Thoracic aorta (tissue), 2 donors: ENCODE data around the gene XPR1. TPM values are rescaled to one million over a fixed set of nuclear protein-coding genes. Genes with fewer than 3 reads are reported as not detected.
A peak's percentile ranks its signal among the peaks of the same experiment; 100 is the strongest.

Experiments used
- ATAC-seq: fragments of 150-250 bp; one replicate; pipeline ENCODE4 v1.8.0; 2017; ENCODE audit warnings: low read depth; ENCODE audit not compliant: insufficient number of reproducible peaks, low FRiP score
- DNase-seq: peaks from one replicate; pipeline ENCODE4 v3.0.0-alpha.2; 2020; ENCODE audit warnings: low spot score
- H3K27ac ChIP-seq, 2 donors: fragments of 200-600 bp; sonication (generic); 1 replicate in 1 of 2; 2 replicates in 1 of 2; pipeline ENCODE4 v1.5.1; 2016; ENCODE audit warnings: mild to moderate bottlenecking in 2 of 2, moderate library complexity in 2 of 2
- H3K27me3 ChIP-seq: fragments of 200-600 bp; sonication (generic); replicated peaks from 2 replicates; pipeline ENCODE4 v1.6.0; 2016; ENCODE audit warnings: mild to moderate bottlenecking; ENCODE audit not compliant: insufficient read depth
- H3K36me3 ChIP-seq: fragments of 200-600 bp; sonication (generic); one replicate; pipeline ENCODE4 v1.5.1; 2016
- H3K4me1 ChIP-seq, 2 donors: fragments of 200-600 bp; sonication (generic); 1 replicate in 1 of 2; 2 replicates in 1 of 2; pipeline versions ENCODE4 v1.5.1 to v1.6.0; 2016; ENCODE audit warnings: low read depth in 2 of 2, mild to moderate bottlenecking in 1 of 2; ENCODE audit not compliant: control insufficient read depth in 1 of 2
- H3K4me3 ChIP-seq: fragments of 200-600 bp; sonication (generic); 2 replicates; pipeline ENCODE4 v1.5.1; 2016; ENCODE audit warnings: mild to moderate bottlenecking
- H3K9me3 ChIP-seq: fragments of 200-600 bp; sonication (generic); 2 replicates; pipeline ENCODE4 v1.5.1; 2016
- CTCF ChIP-seq: fragments of 200-600 bp; sonication (generic); IDR thresholded peaks from one replicate; pipeline ENCODE4 v1.5.1; 2019; ENCODE audit warnings: antibody characterized with exemption
- total RNA-seq, 2 donors: library from RNA; depleted of rRNA; stranded (reverse); fragments of >200 nt; gene quantifications; one replicate each; pipeline versions ENCODE4 v1.1.0 to v1.2.3, GENCODE V29; 2016

XPR1 gene
- total RNA-seq, 2 donors from 2014 or later: 29.1 to 42.8 TPM

GRCh38 chr1:180606155-180606554 lies 25.7 kb upstream of the XPR1 start:
- Histone ChIP-seq H3K4me1 (peaks cover 0 to 3% of the 10 kb centered on the region in 2 donors), H3K27ac (no peak overlapping the region), H3K4me3 (no peak overlapping the region), H3K27me3 (no peaks in the 10 kb centered on the region), H3K9me3 (no peaks in the 10 kb centered on the region), H3K36me3 (no peaks in the 10 kb centered on the region)
- no peak for TF ChIP-seq CTCF
- no peak for DNase-seq
- no peak for ATAC-seq

- Histone ChIP-seq H3K27ac (no peak overlapping the region), H3K36me3 (no peaks in the 10 kb centered on the region), H3K27me3 (no peaks in the 10 kb centered on the region), H3K4me1 (peaks cover 0 to 14% of the 10 kb centered on the region in 2 donors), H3K9me3 (no peaks in the 10 kb centered on the region), H3K4me3 (no peak overlapping the region)
- ATAC-seq (no peak), DNase-seq (no peak)
- no peak for TF ChIP-seq CTCF
Measured at GRCh38 chr1:180609643-180610555, 21.9 kb upstream of the XPR1 start.

- H3K27me3 ChIP-seq: no peaks in the 10 kb centered on the region
- H3K9me3 ChIP-seq: no peaks in the 10 kb centered on the region
- TF ChIP-seq CTCF: no peak
- no peak overlapping the region for H3K27ac ChIP-seq
- H3K4me1 ChIP-seq: peaks cover 0 to 14% of the 10 kb centered on the region in 2 donors
- no peak for DNase-seq
- no peak for ATAC-seq
- H3K36me3 ChIP-seq: no peaks in the 10 kb centered on the region
- H3K4me3 ChIP-seq: no peak overlapping the region
Measured at GRCh38 chr1:180610556-180611015, 21.2 kb upstream of the XPR1 start.

GRCh38 chr1:180611016-180611930 lies 20.5 kb upstream of the XPR1 start:
- peak overlapping the region; percentile 16 to 44 for H3K27ac ChIP-seq
- DNase-seq (no peak), ATAC-seq (peak; percentile 21)

More at GRCh38 chr1:180611016-180611930, 20.5 kb upstream of the XPR1 start:
- H3K4me1 ChIP-seq: peaks cover 0 to 14% of the 10 kb centered on the region in 2 donors
- TF ChIP-seq CTCF: no peak
- H3K4me3 ChIP-seq: no peak overlapping the region
- H3K36me3 ChIP-seq: no peaks in the 10 kb centered on the region
- H3K9me3 ChIP-seq: no peaks in the 10 kb centered on the region
- no peaks in the 10 kb centered on the region for H3K27me3 ChIP-seq
